ENCODE measurements around the gene COX17. TPM values are rescaled to one million over a fixed set of nuclear protein-coding genes. Genes with fewer than 3 reads are reported as not detected.

Gene COX17
- total and polyA plus RNA-seq, 12 donors, result 38.3 to 555 (median 104) TPM

DNA sequence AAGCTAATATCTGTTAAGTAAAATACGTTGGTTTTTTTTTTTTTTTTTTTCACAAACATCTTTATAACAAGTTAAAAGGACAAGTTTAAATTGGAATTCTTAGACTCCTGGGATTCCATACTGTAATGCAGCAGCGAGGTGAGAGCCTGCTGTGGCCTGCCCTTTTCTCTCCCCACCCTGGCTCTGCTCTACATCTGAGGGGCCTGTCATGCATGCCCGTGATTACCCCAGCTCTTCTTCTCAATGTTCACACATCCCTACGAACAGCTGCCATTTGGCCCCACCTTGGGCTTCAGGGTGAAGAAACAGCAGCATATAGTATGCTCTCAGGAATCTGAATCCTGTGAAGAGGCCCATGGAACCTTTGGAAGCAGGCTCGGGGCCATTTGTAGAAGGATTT, 40.3 kb upstream of the COX17 start:
- Histone ChIP-seq H3K36me3 (replicated peaks in 1 of 2) (no peaks in the 10 kb centered on the region), H3K4me3 (no peak overlapping the region), H3K27me3 (no peaks in the 10 kb centered on the region), H3K27ac (peak overlapping the region in 3 of 5 donors; percentile 17 to 52 (median 22)), H3K4me1 (replicated peaks in 1 of 2) (peaks cover 13 to 20% of the 10 kb centered on the region in 2 donors), H3K9me3 (replicated peaks in 1 of 3) (no peaks in the 10 kb centered on the region)
- intact Hi-C loops (cut with DNase I), result no loop called here
- DNase-seq, result no peak
- no peak for TF ChIP-seq POLR2A (IDR thresholded peaks at IDR 0.05)
- TF ChIP-seq, protein P1, sequence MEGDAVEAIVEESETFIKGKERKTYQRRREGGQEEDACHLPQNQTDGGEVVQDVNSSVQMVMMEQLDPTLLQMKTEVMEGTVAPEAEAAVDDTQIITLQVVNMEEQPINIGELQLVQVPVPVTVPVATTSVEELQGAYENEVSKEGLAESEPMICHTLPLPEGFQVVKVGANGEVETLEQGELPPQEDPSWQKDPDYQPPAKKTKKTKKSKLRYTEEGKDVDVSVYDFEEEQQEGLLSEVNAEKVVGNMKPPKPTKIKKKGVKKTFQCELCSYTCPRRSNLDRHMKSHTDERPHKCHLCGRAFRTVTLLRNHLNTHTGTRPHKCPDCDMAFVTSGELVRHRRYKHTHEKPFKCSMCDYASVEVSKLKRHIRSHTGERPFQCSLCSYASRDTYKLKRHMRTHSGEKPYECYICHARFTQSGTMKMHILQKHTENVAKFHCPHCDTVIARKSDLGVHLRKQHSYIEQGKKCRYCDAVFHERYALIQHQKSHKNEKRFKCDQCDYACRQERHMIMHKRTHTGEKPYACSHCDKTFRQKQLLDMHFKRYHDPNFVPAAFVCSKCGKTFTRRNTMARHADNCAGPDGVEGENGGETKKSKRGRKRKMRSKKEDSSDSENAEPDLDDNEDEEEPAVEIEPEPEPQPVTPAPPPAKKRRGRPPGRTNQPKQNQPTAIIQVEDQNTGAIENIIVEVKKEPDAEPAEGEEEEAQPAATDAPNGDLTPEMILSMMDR (IDR thresholded peaks at IDR 0.05), result no peak
- 67 to 76% (median 73%) methylated on average over 5 of the region's 5 CpGs for WGBS, 4 donors

DNA sequence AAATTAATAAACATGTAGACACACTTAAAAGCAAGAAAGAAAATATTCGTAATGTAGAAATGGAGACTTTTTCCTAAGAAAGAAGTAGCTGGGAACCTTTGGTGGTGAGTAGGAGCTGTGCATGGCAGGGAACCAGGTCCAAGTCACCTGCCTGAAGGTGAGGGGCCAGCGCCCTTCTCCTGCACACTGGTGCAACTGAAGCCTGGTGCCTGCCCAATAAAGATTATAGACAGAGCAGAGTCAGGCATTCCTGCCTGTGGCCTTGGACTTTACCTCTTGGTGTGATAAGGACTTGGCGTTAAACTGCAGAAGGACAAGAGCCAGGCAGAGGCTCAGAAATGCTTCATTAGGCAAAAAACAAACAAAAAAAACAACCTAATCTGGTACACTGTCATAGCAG, 39.8 kb upstream of the COX17 start:
- intact Hi-C loops (cut with DNase I), result no loop called here
- peak; percentile 33 to 84 (median 70) for DNase-seq
- WGBS, 4 donors, result 42 to 62% (median 48%) methylated on average over 3 of the region's 3 CpGs
- no peaks in the 10 kb centered on the region for H3K27me3 ChIP-seq
- H3K27ac ChIP-seq, result peak overlapping the region in 3 of 5 donors; percentile 17 to 52 (median 22)
- TF ChIP-seq, protein P1 (IDR thresholded peaks at IDR 0.05), result no peak
- no peak for TF ChIP-seq POLR2A (IDR thresholded peaks at IDR 0.05)
- H3K4me3 ChIP-seq, result no peak overlapping the region
- H3K4me1 ChIP-seq (replicated peaks in 1 of 2), result peaks cover 13 to 20% of the 10 kb centered on the region in 2 donors
- H3K9me3 ChIP-seq (replicated peaks in 1 of 3), result no peaks in the 10 kb centered on the region
- H3K36me3 ChIP-seq (replicated peaks in 1 of 2), result no peaks in the 10 kb centered on the region

DNA sequence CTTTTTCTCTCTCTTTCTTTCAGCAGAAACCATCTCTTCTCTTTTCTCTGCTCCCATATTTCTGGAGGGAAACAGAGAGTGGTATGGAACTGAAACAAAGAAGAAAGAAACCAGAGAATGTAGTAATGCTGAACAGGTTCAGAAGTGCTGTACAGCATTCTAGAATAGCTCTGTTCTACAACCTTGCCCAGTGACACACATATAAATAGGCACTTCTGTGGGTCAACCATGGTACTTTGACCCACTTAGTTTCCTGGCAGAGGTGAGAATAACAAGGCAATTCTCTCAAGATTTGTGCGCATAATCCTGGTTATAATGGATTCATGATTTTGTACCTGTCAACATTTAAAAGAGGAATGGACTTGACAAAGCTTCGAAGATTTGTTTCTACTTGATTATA, 37.9 kb upstream of the COX17 start:
- TF ChIP-seq, protein P1 (IDR thresholded peaks at IDR 0.05), result no peak
- TF ChIP-seq POLR2A (IDR thresholded peaks at IDR 0.05), result no peak
- Histone ChIP-seq H3K9me3 (replicated peaks in 1 of 3) (no peaks in the 10 kb centered on the region), H3K4me1 (replicated peaks in 1 of 2) (peaks cover 13 to 20% of the 10 kb centered on the region in 2 donors), H3K4me3 (no peak overlapping the region), H3K27me3 (no peaks in the 10 kb centered on the region), H3K36me3 (replicated peaks in 1 of 2) (no peaks in the 10 kb centered on the region), H3K27ac (no peak overlapping the region)
- 84 to 97% (median 91%) methylated on average over 2 of the region's 2 CpGs for WGBS, 4 donors
- no peak for DNase-seq
- intact Hi-C loops (cut with DNase I), result no loop called here

DNA sequence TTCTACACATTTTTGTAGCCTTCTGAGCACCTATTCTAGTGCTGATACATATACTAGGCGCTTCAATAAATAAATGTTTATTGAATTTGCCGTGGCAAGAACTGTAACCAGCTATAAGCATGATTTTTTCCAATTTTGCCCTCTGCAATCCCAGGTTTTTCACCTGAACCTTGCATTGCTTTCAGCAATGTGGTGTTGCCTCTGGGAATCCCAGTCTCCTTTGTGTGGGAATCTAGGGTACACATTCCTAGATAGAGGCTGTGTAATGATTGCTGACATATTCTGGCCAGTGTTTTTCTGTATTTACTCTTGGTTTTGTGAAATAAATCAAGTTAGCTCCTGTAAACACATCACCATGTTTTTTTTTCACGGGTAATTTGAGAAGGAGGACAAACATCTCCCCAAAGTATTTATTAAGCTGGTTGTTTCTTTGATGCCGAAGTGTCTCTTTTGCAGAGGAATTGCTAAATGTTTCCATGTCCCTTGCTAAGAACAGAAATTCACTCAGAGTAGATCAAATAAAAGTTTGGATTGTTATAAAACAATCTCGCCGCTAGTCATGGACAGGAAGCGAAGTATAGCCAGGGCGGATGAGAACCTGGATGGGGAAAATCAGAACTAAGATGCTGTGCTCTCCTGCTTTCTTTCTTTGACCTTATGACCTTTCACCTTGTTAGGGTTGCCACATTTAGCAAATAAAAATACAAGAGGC, 26.8 kb upstream of the COX17 start:
- no peaks in the 10 kb centered on the region for H3K27me3 ChIP-seq
- no peak overlapping the region for H3K27ac ChIP-seq
- WGBS, 4 donors, result 64 to 85% (median 77%) methylated on average over 8 of the region's 8 CpGs
- TF ChIP-seq, protein P1 (IDR thresholded peaks at IDR 0.05), result no peak
- no peak for TF ChIP-seq POLR2A (IDR thresholded peaks at IDR 0.05)
- peak overlapping the region in 2 of 4 donors; percentile 56 to 70 for H3K4me3 ChIP-seq
- intact Hi-C loops (cut with DNase I), result no loop called here
- H3K36me3 ChIP-seq (replicated peaks in 1 of 2), result no peaks in the 10 kb centered on the region
- peaks cover 0 to 7% of the 10 kb centered on the region in 2 donors for H3K4me1 ChIP-seq (replicated peaks in 1 of 2)
- DNase-seq, result no peak
- H3K9me3 ChIP-seq (replicated peaks in 1 of 3), result no peaks in the 10 kb centered on the region

Data from adrenal gland (tissue), 12 donors.